ENCODE measurements around the gene FCHSD2. TPM values are rescaled to one million over a fixed set of nuclear protein-coding genes. Genes with fewer than 3 reads are reported as not detected.
"Not testable (repeated sequence)": the region's sequence is repeated elsewhere in the genome, so short reads cannot be mapped to it uniquely, and the experiment has no call there.

The FCHSD2 gene
- total RNA-seq, 2 donors from 2014 or later, result 12.1 to 20.9 TPM

GRCh38 chr11:72812967-72813739, 329.0 kb downstream of the FCHSD2 start:
- Histone ChIP-seq H3K4me1 (peaks cover 18% of the 10 kb centered on the region), H3K9me3 (no peaks in the 10 kb centered on the region), H3K9ac (ENCODE audit: low read depth in 2 of 2, low read length in 2 of 2) (peak overlapping the region; percentile 91 to 96), H3K27me3 (no peaks in the 10 kb centered on the region), H3K27ac (peak overlapping the region; percentile 93), H3K36me3 (no peaks in the 10 kb centered on the region), H3K4me3 (peak overlapping the region; percentile 82)
- TF ChIP-seq CTCF (IDR thresholded peaks at IDR 0.05), result peak; percentile 42
- peak; percentile 79 for DNase-seq
- intact Hi-C loops (cut with DNase I), result loop anchor here (5.0 kb wide), 1 partner anchor 86 kb away; no protein-coding TSS in a partner anchor

GRCh38 chr11:72812604-72812966, 329.5 kb downstream of the FCHSD2 start:
- DNase-seq, result no peak
- H3K9ac ChIP-seq (ENCODE audit: low read depth in 2 of 2, low read length in 2 of 2), result peak overlapping the region in 1 of 2 donors; percentile 96
- peak overlapping the region; percentile 93 for H3K27ac ChIP-seq
- no peaks in the 10 kb centered on the region for H3K27me3 ChIP-seq
- peak overlapping the region; percentile 82 for H3K4me3 ChIP-seq
- intact Hi-C loops (cut with DNase I), result loop anchor here (5.0 kb wide), 1 partner anchor 85 kb away; no protein-coding TSS in a partner anchor
- H3K9me3 ChIP-seq, result no peaks in the 10 kb centered on the region
- no peak for TF ChIP-seq CTCF (IDR thresholded peaks at IDR 0.05)
- H3K36me3 ChIP-seq, result no peaks in the 10 kb centered on the region
- peaks cover 18% of the 10 kb centered on the region for H3K4me1 ChIP-seq

- H3K27me3 ChIP-seq; H3K4me3 ChIP-seq; H3K36me3 ChIP-seq; H3K27ac ChIP-seq; H3K9ac ChIP-seq (ENCODE audit: low read depth in 2 of 2, low read length in 2 of 2); H3K9me3 ChIP-seq; DNase-seq: not testable (repeated sequence)
- peaks cover 18% of the 10 kb centered on the region for H3K4me1 ChIP-seq
- intact Hi-C loops (cut with DNase I), result loop anchor here (5.0 kb wide), 1 partner anchor 84 kb away; no protein-coding TSS in a partner anchor
Measured at GRCh38 chr11:72811686-72812085, 330.4 kb downstream of the FCHSD2 start.

GRCh38 chr11:72808331-72808798, 333.8 kb downstream of the FCHSD2 start:
- intact Hi-C loops (cut with DNase I), result no loop called here
- Histone ChIP-seq H3K27ac (peak overlapping the region; percentile 53), H3K4me3 (no peak overlapping the region), H3K36me3 (no peaks in the 10 kb centered on the region), H3K27me3 (no peaks in the 10 kb centered on the region), H3K4me1 (peaks cover 10% of the 10 kb centered on the region), H3K9ac (ENCODE audit: low read depth in 2 of 2, low read length in 2 of 2) (no peak overlapping the region), H3K9me3 (no peaks in the 10 kb centered on the region)
- no peak for DNase-seq
- no peak for TF ChIP-seq CTCF (IDR thresholded peaks at IDR 0.05)

GRCh38 chr11:72807792-72808191, 334.3 kb downstream of the FCHSD2 start:
- H3K9ac ChIP-seq (ENCODE audit: low read depth in 2 of 2, low read length in 2 of 2), result no peak overlapping the region
- intact Hi-C loops (cut with DNase I), result no loop called here
- no peak for TF ChIP-seq CTCF (IDR thresholded peaks at IDR 0.05)
- no peaks in the 10 kb centered on the region for H3K27me3 ChIP-seq
- H3K27ac ChIP-seq, result peak overlapping the region; percentile 53
- no peak for DNase-seq
- no peaks in the 10 kb centered on the region for H3K36me3 ChIP-seq
- peaks cover 6% of the 10 kb centered on the region for H3K4me1 ChIP-seq
- no peak overlapping the region for H3K4me3 ChIP-seq
- H3K9me3 ChIP-seq, result no peaks in the 10 kb centered on the region

Measured in colonic mucosa (tissue), 4 donors.